Muscle of back (tissue), 11 donors: ENCODE results near the gene GTPBP10. TPM values are rescaled to one million over a fixed set of nuclear protein-coding genes. Genes with fewer than 3 reads are reported as not detected.

Source experiments
- DNase-seq, 3 donors: peaks; one replicate each; pipeline versions ENCODE4 v3.0.0 to v3.0.0-alpha.2; 2013
- polyA plus RNA-seq, 10 donors: library from polyadenylated mRNA; unstranded; fragments of 120-200 nt; gene quantifications; one replicate each; pipeline ENCODE4 v1.2.1, GENCODE V29; 2013; ENCODE audit not compliant: insufficient read length in 10 of 10

Gene GTPBP10
- polyA plus RNA-seq, 10 donors: 14.2 to 21.9 (median 18.3) TPM

DNA sequence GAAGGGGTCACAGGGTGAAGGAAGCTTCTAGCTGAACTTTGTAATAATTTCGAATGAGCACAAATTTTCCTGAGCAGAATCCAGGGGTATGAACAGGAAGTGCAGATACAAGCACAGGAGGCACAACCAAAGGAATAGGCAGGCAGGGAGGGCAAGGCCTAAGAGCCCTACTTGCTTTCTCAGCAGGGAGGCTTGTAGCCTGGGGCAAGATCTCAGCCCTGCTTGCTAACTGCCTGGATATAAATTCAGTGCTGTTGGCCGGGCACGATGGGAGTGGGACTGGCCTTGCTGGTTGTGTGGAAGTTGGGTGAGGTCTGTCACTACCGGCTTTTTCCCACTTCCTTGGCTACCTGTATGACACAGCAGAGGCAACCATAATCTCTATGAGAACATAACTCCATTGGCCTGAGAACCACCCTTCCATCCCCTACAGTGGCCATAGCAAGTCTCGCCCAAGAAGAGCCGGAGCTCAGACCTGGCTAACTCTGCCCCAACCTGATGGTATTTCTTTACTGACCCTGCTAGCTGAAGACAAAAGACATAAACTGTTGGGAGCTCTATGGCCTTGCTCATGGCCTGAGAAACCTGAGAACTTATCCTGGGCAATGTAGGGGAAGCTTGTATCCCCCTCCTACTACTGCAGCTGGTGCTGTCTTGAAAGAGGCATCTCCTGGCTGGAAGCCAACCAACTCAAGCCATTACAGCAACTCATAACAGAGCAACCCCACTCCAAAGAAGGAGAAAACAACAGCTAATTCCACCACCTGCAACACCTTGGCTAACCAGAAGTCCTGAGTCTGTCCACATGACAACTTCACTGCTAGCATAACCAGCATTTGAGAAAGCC, 84.3 kb downstream of the GTPBP10 start:
- DNase-seq: peak; percentile 16 to 49 (median 27)

DNA sequence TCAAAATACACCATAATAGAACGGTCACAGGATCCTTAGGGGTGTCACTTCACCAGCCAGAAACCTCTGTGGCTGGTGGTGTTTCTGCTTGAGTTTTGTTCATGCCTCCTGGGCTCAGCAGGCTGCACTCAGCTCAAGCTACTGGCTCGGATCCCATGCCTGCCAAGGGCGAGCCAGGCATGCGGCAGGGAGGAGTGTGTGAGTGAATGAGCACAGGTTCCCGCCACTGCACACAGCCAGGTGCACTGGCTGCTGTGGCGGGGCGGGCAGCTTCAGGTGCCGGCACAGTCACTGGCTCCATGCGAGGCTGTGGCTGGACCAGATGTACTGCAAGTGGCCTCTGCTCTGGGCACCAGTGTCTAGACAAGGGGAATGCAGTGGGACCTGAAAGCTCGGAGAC, 86.2 kb downstream of the GTPBP10 start:
- DNase-seq: no peak

DNA sequence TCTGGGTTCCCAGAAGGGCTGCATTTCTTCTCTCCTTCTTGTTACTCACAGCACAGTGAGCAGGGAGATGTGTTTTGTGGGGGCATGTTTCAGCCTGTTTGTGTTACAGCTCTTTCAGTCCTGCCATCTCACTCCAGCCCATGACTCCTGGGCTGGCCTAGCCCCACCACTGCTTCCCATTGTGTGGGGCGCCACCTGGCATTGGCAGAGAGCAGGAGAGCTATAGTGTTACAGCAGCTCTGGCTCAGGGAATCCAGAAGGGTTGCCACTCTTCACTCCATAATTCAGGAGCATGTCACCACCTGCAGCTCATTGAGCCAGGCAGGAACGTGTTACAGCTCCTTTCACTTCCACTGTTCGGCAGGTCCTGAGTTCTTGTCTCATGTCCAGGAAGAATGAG, 86.7 kb downstream of the GTPBP10 start:
- no peak for DNase-seq

Other genes with a start within 250 kb of the GTPBP10 start
- gene STEAP1, start 192.2 kb upstream of the GTPBP10 start, polyA plus RNA-seq: 1 to 10 TPM in 9 of 10 donors, under 1 TPM in 1; 0.66 to 4.5 (median 3.2) TPM
- 1 to 10 TPM; 1.8 to 6.4 (median 3.5) TPM for gene STEAP2, start 135.0 kb upstream of the GTPBP10 start, polyA plus RNA-seq
- gene CFAP69, start 101.5 kb upstream of the GTPBP10 start, polyA plus RNA-seq: 1 to 10 TPM; 2.2 to 6.4 (median 2.9) TPM
- under 1 TPM in 3 of 10 donors, not detected in 7; 0.05 to 0.08 (median 0.05) TPM for gene FAM237B, start 25.4 kb upstream of the GTPBP10 start, polyA plus RNA-seq
- 10 to 100 TPM; 14.5 to 30.4 (median 19.6) TPM for gene CLDN12, start 56.7 kb downstream of the GTPBP10 start, polyA plus RNA-seq
- not detected for gene PTTG1IP2, start 122.9 kb downstream of the GTPBP10 start, polyA plus RNA-seq
- 10 to 100 TPM; 19.1 to 25.8 (median 21.8) TPM for gene CDK14, start 249.6 kb downstream of the GTPBP10 start, polyA plus RNA-seq